Retina (tissue), 1 donor: Measurements from ENCODE around the gene BABAM2.
A peak's percentile ranks its signal among the peaks of the same experiment; 100 is the strongest.
"Not testable (repeated sequence)": the region's sequence is repeated elsewhere in the genome, so short reads cannot be mapped to it uniquely, and the experiment has no call there.

Source experiments
- DNase-seq: peaks from one replicate; pipeline ENCODE4 v3.0.0-alpha.2; 2016

Gene BABAM2

DNA sequence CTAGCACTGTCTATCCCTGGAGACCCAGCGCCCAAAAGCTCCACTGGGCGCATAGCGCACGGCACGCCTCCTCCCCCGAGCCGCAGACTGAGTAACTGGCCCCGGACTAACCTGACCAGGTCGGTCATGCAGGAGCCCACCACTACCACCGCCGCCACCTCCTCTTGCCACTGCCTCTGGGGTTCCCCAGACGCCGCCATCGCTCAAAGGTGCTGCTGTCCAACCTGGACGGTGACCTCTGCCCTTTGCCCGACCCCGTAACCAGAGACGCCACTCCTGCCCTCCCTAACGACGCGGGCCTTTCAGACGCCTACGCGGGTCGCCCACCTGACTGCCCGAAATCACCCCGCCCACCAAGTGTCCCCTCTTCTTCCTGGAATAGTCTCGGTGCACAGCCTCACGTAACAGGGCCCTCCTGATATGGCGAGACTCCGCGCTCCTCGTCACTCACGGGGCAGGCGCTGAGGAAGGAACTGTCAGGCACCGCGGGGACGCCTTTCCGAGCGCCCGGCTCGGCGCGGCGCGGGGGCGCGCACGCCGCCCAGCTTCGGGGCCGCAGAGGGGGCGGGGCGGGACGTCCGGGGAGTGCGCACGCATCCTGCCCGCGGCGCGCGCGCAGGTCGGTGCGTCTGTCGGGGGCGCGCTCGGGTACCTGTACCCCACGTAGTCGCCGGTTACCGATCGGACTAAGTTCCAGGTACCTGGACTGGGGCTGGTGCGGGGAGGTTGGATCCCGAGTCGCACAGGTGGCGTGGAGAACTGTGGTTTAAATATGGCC is at the start of gene BABAM2, which contains the start of gene RBKS:
Gene BABAM2, plus strand, starts transcription at position 584 of the 778 bp plus-strand sequence. CDS start 3,828 bp downstream, outside the sequence.
Gene RBKS, minus strand, starts transcription at position 242 of the 778 bp plus-strand sequence. Its CDS starts 42 bp downstream, at position 200.
- peak; percentile 96 for DNase-seq

DNA sequence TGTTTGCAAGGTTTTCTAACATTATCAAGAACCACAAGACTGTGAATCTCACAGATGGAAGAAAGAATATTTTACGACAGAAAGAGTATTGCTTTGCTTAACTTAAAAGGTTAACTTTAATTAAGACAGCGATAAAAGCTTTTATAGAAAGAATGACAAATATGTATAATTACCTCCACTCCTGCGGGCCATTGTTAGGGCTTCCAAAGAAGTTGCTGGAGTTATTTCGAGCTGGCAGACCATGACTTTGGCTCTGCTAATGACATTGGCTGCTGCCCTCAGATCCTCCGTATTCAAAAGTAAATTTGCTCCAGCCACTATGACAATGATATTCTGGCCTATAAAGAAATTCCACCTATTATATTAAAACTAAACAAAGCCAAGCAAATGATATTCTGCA is 47.6 kb upstream of the BABAM2 start:
- no peak for DNase-seq

- no peak for DNase-seq
These were observed 46.5 kb upstream of the BABAM2 start for GRCh38 chr2:27843992-27844391.

- peak; percentile 1 for DNase-seq
These were observed 45.7 kb upstream of the BABAM2 start for GRCh38 chr2:27844821-27845255.

DNA sequence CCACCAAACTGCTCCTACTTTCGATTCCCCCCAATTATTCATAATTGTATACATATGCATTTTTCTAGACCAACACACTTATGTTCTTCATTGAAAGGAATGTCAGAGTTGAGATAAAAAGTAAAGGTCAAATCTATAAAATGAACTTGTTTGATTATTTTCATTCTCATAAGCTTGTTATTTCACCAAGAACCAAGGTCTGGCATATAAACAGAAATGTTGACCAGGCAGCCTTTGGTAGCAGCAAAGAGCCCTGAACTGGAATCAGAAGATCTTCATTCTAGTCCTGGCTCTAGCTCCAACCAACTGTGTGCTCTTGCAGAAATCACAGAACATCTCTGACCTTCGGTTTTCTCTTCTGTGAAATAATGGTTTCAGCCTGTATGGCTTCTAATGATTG is 43.2 kb upstream of the BABAM2 start:
- no peak for DNase-seq

GRCh38 chr2:27849558-27850205 is 40.8 kb upstream of the BABAM2 start:
- DNase-seq, result no peak

- DNase-seq, result no peak
These were observed 37.8 kb upstream of the BABAM2 start for GRCh38 chr2:27852691-27853090.

GRCh38 chr2:27854229-27854862 is 36.2 kb upstream of the BABAM2 start:
- DNase-seq, result no peak

DNA sequence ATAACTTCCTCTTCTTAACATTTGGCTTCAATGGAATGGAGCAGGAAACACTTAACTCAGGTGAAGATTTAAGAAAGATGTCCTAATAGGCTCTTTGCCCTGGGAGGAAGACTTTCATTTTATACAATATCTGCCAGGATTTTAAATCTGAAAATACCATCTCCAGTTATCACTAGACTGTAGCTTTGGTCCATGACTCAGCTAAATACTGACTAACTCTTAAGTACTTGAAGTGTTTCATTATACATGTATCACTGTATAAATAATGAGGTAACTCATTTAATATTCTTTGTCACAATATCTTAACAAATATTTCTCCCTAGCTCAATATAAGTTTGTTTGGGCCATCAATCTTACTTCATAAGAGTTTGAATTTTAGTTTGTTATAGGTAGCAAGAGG is 35.1 kb upstream of the BABAM2 start:
- DNase-seq, result no peak

DNA sequence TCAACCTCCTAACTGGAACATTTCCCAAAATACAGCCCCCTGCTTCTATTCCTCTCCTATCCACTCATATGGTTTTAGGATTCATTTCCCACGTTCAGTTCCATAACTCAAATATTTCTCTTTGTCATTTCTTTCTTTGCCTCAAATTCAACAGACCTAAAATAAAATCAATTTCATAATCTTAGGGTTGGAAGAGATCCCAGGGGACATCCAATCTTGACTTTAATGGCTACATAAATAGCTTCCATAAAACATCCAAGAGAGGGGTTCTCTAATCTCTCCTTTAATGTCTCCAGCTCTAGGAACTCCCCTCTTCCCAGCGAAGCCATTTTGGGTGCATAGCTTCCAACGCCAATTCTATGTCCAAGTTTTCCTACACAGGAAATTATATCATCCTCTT is 34.1 kb upstream of the BABAM2 start:
- DNase-seq, result no peak

GRCh38 chr2:27856956-27857355 is 33.6 kb upstream of the BABAM2 start:
- no peak for DNase-seq

- DNase-seq, result no peak
These were observed 32.9 kb upstream of the BABAM2 start for GRCh38 chr2:27857417-27858172.

GRCh38 chr2:27860111-27860510 is 30.4 kb upstream of the BABAM2 start:
- no peak for DNase-seq

- DNase-seq, result peak; percentile 2
These were observed 27.4 kb upstream of the BABAM2 start for GRCh38 chr2:27863146-27863545.

DNA sequence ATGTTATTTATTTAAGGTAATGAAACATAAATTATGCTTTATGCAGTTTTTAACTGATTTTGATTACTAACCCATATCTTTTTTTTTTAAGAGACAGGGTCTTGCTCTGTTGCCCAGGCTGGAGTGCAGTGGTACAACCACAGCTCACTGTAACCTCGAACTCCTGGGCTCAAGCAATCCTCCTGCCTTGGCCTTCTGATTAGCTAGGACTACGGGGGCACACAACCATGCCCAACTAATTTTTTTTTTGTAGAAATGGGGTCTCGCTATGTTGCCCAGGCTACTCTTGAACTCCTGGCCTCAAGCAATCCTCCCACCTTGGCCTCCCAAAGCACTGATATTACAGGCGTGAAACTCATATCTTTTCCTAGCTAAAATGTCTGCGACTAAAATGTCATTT is 26.6 kb upstream of the BABAM2 start:
- DNase-seq, result not testable (repeated sequence)

DNA sequence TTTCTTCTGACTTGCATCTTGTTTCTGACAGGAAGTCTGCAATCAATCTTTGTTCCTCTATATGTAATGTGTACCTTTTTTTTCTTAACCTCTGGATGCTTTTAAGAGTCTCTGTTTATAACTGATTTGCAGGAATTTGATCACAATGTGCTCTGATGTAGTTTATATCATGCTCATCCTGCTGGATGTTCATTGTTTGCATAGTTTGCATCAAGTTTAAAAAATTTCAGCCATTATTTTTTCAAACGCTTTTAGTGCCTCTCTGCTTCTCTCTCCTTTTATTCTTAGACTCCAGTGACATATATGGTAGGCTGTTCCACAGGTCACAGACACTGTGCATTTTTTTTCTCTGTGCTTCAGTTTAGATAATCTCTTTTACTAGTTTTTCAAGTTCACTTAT is 24.3 kb upstream of the BABAM2 start:
- no peak for DNase-seq

GRCh38 chr2:27869763-27870162 is 20.8 kb upstream of the BABAM2 start:
- no peak for DNase-seq

DNA sequence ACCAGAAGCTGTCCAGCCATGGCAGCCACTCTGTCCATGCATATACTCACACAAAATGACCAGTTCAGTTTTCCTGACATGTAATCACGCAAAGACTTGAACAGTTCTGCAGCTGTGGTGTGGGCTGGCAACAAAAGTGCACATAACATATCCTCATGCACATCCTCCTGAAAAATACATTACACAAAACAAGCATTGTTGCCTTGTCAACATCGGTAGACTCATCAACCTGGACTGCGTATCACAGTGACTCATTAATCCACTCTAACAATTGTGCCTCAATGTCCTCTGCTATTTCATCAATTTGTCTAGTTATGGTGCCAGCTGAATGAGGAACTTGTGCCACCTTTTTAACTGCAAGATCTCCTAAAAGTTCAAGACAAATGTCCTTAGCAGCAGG is 19.8 kb upstream of the BABAM2 start:
- no peak for DNase-seq

DNA sequence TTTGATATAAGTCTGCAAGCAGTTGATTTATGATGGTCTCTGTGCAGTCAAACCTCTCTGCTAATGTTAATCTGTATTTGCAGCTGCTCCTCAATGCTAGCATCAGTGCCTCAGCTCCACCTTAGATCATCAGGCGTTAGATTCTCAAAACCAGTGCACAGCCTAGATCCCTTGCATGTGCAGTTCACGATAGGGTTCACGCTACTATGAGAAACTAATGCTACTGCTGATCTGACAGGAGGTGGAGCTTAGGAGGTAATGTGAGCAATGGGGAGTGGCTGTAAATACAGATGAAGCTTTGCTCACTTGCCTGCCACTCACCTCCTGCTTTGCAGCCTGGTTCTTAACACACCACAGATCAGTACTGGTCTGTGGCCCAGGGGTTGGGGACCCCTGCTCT is 18.7 kb upstream of the BABAM2 start:
- DNase-seq, result no peak

DNA sequence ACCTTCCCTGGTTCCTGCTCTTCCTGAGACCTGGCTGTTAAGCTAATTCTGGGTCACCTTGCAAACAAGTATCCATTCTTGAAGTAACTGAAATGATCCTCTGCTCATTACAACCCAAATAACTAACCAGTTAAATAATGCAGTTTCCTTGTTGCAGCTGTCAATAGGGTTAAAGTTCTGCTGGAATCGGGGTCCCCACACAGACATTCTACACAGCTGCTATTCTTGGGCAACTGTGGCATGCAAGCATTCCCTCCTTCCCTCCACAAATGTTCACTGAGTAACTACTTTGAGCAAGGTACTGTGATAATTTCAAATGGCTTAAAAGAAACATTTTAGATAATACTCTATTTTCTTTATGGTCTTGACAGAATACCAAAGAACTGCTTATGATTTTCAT is 17.4 kb upstream of the BABAM2 start:
- no peak for DNase-seq

GRCh38 chr2:27875089-27875881 is 15.2 kb upstream of the BABAM2 start:
- no peak for DNase-seq

DNA sequence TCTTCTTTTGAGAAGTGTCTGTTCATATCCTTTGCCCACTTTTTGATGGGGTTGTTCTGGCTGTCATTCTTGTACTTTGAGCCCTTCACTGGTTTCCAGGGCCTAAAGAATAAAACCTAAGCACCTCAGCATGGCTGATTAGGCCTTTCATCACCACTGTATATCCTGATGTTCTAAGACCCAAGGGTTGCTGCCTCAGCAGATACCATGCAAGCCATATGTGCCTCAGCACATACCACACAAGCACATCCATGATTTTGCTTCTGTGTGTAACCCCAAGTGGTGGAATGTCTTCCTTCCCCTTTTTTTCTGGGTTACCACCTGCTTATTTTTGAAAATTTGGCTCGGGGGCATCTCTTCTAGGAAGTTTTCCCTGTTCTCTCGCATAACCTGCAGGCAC is 11.7 kb upstream of the BABAM2 start:
- DNase-seq, result no peak
